Measurements from ENCODE around the gene MYH10. TPM values are rescaled to one million over a fixed set of nuclear protein-coding genes. Genes with fewer than 3 reads are reported as not detected.

Gene MYH10
- total RNA-seq, 1 donor from 2014 or later: 142 TPM

DNA sequence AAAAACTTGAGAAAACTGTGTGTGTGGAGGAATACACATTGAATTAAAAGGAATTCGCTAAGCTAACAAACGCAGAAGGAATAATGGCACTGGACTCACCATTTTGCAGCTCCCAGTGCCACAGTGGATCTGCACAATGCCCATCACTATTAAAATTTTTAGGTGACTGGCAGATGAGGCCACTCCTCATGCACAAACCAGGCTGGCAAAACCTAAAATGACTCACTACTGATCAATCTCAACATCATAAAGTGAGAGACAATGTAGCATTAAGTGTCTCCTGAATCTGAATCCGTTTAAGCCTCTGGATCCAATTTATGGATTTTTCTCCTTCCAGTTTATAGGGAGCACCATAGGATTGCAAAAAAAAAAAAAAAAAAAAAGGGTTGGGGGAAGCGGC is 20.6 kb downstream of the MYH10 start:
- DNase-seq: no peak

DNA sequence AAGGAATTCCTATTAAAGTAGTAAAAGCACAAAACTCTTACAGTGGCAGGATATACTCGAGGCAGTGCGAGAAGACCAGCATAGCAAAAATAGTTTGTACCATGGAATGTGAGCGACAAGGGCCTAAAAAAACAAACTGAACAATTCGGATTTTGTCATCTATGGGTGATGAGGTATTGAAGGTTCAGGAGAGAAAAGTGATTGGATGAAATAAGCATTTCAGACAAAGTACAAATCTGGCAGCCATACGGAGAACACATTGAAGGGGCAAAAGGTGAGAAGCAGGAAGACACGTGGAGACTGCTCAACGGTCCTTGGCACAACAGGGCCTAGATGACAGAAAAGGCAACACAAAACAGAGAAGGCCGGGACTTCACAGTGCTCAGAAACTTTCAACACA is 22.5 kb downstream of the MYH10 start:
- no peak for DNase-seq

DNA sequence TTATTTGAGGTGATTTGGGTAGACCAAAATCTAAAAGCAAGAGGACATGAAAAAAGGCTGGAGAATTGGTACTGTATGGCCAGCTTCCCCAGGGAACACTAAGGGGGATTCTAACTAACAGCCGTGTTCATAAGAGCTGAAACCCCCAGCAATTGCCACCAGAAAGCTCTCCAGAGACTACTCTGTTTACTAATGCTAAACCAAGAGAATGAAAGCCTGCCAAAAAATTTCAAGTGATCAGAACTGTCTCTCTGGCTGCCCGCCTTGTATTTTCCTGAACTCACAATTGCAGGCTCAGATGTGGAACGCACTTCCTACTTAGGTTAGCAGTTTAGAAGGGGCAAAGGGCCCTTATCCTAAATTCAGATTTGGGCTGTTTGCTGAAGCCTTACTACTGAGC is 24.1 kb downstream of the MYH10 start:
- no peak for DNase-seq

DNA sequence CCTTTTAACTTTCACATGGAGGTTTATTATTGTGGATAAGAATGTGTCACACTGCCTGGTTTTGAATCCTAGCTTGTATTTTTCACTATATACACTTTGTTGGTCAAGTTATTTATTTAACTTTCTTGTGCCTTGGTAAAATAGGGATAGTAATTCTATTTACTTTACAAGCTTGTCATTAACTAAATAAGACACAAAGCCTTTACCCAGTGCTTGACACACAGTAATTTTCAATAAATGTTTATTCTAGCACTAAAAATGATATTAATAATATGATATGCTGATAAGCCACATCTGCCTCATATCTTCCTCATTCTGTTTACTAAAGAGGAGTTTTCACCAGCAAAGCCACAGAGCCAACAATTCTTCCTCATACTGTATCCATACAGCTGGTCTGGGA is 27.8 kb downstream of the MYH10 start:
- no peak for DNase-seq

DNA sequence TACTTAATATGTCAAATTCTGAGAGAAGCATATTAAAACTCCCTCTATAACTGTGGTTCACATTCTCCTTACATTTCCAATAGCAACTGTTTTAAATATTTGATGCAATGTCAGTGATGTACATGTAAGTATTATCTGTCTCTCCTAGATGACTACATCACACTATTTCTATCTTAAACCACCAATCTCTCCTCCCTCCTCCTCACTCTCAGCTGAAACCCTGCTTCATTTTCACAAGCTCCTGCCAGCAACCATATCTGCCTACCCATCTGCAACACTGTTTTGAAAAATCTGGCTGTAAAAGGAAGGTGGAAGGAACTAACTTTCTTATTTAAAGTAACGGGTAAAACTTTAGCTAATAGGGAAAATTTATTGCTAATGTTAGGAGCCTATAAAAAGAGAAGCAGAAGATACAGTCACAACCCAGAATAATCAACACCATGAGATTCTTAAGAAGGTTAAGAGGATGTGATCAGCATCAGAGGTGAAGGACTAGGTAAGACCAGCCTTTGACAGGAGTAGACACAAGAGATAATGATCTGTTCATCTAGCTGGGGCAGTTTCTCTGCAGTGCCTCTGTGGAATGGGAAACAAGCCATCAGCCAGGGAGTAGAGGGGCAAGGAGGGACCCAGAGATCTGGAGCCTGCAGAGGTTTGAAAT is 31.0 kb downstream of the MYH10 start:
- DNase-seq: no peak

DNA sequence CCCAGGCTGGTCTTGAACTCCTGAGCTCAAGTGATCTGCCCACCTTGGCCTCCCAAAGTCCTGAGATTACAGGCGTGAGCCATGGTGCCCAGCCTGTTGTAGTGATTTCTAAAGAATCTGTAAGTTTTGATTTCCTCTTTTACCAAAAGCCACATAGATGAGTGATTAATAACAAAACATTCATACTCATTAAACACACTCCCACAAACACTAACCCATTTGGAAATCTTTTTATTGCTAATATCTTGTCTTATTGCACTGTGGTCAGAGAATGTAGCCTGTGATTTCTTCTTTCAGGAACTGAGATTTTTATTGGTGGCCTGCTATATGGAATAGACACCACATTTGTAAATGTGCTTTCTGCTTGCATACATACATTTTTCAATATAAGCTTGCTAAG is 31.6 kb downstream of the MYH10 start:
- DNase-seq: no peak

DNA sequence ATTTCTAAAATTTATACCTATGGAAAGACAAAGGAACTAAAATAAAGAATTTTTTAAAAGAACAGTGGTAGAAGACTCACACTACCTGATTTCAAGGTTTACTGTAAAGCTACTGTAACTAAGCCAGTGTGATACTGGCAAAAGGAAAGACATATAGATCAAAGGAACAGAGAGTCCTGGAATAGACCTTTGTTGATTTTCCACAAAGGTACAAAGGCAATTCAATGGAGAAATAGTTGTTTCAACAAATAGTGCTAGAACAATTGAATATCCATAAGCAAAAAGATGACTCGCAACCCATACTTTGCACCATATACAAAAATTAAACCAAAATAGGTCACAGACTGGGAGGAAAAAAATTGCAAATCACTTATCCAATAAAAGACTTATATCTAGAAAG is 36.7 kb downstream of the MYH10 start:
- DNase-seq: no peak

DNA sequence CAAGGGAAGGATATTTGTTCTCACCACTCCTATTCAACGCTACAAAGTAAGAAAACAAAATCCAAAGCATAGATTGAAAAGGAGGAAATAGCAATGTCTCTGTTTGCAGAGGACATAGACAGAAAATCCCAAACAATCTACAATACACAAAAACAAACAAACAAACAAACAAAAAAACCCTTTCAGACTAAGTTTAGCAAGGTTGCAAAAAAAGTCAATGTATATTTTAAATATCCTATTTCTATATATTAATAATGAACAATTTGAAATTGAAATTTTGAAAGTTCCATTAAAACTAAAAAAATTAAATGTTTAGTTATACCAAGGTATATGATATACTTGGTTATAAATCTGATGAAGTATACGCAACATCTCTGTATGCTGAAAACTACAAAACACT is 37.2 kb downstream of the MYH10 start:
- DNase-seq: no peak

DNA sequence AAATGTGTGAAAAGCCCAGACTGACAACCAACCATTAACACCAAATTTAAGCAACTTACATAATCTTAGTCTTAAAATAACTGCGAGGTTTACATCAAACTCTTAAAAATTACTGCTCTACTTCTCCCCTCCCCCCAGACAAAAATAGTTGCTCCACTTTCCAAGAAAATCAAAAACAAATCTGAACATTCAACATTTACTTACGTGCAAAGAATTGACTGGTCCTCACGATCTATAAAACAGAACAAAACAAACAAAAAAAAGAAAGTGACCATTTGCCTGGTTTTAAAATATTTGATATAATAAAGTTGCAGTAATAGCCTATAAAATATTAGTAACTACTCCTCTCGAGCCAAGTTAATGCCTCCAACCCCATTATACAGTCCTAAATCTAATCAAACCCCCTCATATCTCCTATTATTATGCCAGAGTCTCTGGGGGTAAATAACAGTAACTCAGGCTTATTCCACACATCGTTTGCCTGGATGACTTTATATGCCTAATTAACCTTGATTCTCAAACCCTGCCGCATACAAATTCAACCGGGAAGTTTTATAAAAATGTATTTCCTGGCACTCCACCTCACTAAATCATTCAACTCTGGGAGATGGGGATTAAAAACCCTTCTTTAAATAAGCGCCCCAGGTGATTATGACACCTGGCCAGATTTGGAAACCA is 41.5 kb downstream of the MYH10 start:
- DNase-seq: no peak

DNA sequence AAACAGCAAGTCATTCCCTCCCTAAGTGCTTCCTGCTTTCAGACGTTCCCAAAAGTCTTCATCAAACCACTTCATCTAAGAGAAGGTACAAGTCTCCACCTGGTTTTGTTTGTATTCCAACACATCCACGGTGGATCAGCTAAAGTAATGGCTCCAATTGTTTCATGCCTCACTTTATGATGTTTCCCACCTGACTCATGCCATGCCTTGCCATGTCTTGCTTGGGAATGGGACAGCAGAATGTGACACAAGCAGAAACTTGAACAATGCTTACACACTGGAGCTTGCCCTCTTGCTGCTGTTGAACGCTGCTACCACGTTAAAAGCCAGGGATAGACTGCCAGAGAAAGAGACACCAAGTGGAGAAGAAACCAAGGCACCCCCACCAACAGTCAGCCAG is 43.8 kb downstream of the MYH10 start:
- DNase-seq: no peak

DNA sequence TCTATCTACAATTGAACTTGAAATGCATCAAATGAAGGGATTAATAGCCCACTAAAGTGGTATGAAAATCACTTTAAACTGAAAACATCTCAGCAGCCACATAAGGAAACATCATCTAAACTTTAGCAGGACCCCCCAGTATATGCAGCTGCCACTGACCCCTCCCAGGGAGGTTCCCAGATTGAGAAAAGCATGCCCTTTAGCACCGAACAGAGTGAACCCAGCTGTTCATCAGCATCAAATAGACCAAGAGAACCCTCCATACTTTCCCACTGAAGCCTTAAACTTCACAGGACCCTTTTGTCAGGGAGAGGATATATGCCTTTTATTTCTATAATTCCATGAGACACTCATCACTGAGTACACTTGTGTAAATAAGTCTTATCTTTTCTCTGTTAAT is 44.6 kb downstream of the MYH10 start:
- DNase-seq: no peak

DNA sequence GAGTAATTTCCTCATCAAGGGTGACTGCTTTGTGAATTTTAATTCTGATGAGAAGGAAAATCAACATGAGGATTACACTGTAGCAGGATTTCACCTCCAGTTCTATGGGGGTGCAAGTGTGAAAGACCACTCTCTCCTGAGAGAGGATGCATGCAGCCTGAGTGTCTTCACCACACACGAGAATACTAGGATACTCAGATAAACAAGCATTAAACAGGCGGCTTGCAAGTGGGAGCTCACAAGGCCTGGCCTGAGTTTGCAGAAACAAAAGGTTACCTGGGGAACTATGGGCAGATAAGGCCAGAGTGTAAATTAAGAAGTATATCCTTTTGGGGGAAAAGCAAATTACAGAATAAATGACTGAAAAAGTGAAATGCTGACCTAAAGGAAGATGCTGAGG is 46.6 kb downstream of the MYH10 start:
- no peak for DNase-seq

DNA sequence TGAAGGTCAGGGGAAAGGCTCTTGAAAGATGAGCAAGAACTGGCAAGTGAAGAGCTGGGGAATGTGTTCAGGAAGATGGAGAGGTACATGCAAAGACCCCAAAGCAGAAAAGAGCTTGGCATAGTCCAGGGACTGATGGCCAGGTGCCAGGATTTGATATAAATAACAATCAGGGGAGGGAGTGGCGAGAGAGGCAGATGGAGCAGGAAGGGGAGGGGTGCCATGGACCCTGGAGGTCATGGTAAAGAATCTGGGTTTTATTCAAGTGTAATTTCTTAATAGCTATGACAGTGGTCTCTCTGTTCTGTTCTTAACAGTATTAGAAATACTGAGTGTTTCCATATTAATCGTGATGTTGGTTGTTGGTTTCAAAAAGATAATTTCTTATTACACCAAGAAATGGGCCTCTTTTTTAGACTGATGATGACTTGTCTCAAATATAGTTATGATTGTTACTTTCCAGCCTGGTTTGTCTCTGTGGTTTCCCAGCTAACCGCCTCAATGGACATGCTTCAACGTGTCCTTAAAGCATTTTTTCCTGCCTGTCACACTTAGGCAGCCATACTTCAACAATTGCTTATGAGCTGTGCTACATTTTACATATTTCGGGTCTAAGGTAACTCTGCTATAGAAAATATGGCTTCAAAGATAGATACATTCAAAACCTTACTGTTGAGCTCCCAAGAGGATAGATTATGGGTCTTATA is 49.4 kb downstream of the MYH10 start:
- DNase-seq: no peak

DNA sequence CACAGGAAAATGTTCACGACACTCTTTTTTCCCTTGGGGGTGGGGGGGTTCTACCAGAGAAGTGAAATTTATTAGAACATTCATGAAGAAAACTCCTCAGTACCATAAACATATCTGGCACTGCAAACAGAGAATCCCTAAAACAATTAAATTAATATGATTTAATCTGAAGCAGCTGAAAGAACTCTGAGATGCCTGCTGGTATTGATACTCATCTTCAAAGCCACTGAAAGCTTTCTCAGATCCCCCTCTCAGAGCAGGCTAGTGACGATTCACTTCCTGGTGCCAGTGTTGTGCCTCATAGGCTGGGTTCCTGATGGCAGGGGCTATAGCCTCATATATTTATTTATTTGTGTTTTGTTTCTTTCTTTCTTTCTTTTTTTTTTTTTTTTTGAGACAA is 52.7 kb downstream of the MYH10 start:
- DNase-seq: no peak

DNA sequence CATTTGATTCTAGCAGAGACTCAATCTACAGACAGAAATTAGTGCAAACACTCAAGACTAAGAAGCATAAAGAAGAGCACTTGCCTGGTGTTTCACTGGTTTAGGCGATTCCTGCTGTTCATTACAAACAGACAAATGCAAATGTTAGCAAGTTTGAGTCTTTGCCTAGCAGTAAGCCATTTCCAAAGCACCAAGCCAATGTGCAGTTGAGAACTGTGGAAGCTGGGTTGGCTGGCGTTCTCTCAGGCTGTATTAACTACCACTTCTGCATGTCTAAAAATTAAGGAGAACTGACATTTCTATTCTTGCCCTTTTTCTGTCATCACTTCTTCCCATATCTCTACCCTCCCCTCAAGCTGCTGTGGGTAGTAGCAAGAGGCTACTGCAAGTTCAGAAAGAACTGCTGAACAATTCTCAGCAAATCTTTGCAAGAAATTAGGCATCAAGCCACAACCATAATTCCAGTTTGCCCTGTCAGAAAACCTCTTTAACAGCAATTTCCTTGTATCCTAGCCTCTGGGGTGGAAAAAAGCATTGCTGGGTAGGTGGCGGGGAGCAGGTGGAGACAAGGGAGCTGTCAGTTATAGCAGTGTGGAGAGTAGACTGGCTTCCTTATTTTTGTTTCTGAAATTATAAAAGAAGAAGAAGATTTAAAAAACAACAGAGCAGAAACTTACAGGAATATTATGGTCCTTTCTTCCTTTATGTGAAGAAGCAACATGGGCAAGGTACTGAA is 53.8 kb downstream of the MYH10 start:
- DNase-seq: no peak

DNA sequence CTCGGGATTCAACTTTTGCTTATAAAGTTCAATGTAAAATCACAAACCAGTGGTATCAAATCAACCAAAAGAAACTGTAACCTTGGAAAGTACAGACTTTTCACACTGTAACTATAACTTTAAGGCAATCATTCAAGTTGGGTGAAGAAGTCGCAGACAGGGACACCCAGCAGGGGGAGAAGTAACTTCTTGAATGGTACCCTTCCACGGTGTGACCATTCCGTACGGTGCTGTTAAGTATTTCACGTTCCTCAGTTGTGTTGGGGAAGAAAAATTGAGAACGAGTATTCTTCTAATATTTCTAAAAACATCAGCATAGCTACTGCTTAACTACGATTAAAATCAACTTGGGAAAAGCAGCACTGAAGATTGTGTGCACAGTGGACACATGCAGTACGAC is 55.8 kb downstream of the MYH10 start:
- DNase-seq: no peak

DNA sequence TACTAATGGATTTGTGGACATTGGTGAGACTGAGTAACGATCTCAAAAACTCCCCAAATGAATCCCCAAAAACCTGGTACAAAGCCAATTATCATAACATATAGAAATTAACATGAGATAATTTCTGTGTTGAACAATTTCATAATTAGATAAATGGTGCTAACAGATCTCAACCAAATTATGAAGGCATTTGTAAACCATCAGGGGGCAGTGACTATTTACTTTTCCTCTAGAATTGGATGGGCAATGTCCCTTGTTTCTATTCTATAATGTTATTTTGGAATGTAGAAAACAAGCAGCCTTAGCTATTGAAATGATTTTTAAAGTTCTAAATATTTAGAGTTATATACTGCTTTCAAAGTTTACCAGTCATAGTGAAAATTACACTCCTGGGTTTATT is 57.8 kb downstream of the MYH10 start:
- DNase-seq: no peak

DNA sequence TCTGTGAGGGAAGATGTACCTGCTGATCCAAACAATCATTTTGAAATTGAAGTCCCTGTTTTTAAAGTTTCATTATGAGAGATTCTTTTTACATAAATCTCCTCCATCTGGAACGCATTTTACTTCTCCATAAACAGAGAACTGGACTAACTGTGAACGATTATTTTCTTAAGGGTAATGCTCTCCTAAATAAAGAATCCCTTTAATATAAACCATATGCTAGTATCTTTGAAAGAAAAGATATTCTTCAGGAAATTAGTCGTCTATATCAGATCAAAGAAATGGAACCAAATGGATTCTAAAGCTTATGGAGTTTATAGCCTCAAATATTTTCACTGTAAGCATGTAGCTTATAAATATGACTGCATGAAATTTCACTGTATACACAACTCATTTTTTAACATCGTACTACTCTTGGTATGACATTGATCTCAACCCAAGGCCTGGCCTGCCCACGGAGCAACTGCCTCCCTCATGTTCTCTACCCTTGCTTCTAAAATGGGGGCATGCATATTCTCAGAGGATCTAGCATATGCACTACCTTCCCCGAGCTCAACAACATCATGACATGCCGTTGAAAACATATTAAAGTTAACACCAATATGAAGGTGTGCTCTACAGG is 66.4 kb downstream of the MYH10 start:
- no peak for DNase-seq

DNA sequence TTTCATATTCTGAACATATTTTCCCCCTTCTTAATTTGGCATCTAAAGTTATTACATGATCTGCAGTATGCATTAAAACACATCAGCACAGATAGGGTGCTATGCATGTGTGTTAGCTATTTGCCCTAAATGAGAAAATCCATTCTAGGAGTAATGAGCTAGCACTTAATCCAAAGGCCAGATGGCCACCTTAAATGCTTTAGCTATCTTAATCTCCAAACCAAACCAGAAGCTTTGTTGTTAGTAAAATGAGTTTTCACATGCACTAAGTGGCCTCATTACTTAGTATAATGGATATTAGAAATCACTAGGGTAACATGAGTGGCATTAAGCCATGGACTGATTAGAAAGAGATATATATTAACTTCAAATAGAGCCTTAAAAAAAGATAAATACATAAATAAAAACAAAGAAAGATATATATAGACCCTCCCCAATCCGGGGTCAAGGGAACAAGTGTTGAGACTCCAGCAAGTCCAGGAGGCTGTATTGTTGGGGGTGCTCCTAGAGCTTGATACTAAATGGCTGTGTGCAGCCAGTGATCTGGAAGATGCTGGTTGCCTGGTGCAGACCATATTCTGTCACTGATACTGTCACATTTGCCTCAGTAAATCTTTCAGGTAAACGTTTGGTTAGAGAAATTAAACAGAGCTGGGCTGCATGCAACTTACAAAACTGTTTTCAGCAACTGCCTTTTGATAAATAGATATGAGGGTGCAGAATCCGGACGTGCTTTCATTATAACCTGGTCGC is 67.3 kb downstream of the MYH10 start:
- no peak for DNase-seq

DNA sequence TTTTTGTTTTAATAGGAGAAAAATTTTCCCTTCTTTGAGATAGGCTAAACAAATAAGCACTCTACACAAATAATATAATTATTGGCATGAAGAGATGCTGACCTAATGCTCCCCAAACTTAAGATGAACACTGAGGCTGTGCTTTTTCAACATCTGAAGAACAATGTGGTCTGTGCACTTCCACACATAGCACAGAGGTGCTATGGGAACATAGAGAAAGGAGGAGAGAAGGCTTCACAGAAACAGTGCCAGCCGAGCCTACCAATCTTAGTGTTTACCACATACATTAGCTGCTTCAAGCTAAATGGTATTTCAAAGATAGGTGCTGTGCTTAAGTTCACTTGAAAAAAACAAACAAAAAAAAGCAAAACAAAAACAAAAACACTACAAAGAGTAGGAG is 72.4 kb downstream of the MYH10 start:
- no peak for DNase-seq

DNA sequence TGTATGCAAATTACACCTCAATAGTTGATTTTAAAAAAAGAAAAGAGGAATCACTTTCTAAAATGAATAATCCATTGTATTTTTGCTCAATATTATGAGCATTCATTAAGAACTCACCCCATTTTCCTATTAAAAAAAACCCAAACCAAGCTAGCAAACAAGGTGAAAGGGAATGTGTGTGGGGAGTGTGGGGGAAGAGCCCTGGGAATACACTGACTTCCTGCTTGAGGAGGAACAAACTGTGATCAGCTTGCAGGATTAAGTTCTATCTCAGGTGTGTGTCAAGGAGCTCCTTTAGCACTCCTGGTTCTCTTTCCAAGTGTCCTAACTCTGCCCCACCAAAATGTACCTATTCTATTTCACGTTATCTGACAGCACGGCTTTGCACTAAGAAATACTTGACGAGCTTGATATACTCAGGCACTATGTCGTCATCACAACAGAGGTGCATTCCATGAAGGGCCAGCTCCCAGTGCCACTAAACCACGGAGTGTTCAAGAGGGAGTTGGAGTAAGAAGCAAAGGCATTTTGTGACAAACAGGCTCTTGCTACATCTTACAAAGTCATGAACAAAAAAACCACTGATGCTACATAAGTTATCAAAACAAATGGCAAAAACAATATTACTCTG is 73.2 kb downstream of the MYH10 start:
- no peak for DNase-seq

DNA sequence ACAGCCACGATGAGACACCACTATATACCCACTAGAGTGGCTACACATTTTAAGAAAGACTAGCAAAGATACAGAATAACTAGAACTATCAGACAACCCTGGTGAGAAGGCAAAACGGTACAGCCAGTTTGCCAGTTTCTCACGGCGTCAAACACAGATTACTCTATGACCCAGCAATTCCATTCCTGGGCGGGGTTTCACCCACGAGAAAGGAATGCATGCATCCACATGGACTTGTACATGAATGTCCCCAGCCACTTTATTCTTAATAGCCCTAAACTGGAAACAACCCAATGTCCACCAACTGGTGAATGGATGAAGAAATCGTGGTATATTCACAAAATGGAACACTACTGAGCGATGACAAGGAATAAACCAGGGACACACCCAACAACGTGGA is 74.5 kb downstream of the MYH10 start:
- DNase-seq: no peak
